ENCODE results near the gene GABRG3.

Gene GABRG3

DNA sequence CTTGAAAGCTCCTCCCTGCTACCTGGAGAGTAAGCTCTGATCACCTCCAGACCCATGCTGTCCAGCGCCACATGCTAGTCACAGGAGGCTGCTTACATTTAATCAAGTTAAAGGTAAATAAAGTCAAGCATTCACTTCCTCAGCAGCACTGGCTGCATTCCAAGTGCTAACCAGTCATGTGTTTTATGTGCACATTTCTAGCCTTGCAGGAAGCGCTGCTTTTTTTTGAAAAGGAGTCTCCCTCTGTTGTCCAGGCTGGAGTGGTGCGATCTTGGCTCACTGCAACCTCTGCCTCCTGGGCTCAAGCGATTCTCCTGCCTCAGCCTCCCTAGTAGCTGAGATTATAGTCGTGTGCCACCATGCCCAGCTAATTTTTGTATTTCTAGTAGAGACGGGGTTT, 279.2 kb downstream of the GABRG3 start:
- Histone ChIP-seq H3K36me3 (ENCODE audit: insufficient read depth, low read length) (no peaks in the 10 kb centered on the region), H3K4me1 (ENCODE audit: insufficient read depth, low read length) (no peaks in the 10 kb centered on the region), H3K9ac (ENCODE audit: low read depth, low read length) (no peak overlapping the region), H3K9me3 (ENCODE audit: control insufficient read depth, insufficient read depth, low read length) (no peaks in the 10 kb centered on the region)

- H3K36me3 ChIP-seq (ENCODE audit: insufficient read depth, low read length) = no peaks in the 10 kb centered on the region
- no peaks in the 10 kb centered on the region for H3K9me3 ChIP-seq (ENCODE audit: control insufficient read depth, insufficient read depth, low read length)
- H3K9ac ChIP-seq (ENCODE audit: low read depth, low read length) = no peak overlapping the region
- H3K4me1 ChIP-seq (ENCODE audit: insufficient read depth, low read length) = peaks cover 7% of the 10 kb centered on the region
Observed at GRCh38 chr15:27254055-27254454, 283.1 kb downstream of the GABRG3 start.

DNA sequence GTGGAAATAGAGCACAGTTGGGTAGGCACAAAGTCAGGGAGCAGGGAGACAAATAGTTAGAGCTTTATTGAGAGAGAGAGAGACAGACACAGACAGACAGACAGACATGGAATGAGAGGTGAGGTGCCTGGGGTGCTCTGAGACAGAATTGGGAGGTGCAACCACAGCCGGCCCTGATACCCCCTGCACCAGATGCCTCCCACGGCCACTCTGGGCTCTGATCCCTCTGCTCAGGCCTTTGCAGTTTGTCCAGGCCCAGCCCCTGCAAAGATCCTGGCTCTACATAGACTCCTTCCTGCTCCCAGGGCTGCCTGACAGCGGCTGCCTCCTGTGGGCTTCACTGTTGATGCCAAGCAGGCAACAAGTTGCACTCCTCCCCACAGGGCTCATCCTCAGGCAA, 283.8 kb downstream of the GABRG3 start:
- Histone ChIP-seq H3K9ac (ENCODE audit: low read depth, low read length) (no peak overlapping the region), H3K9me3 (ENCODE audit: control insufficient read depth, insufficient read depth, low read length) (no peaks in the 10 kb centered on the region), H3K36me3 (ENCODE audit: insufficient read depth, low read length) (no peaks in the 10 kb centered on the region), H3K4me1 (ENCODE audit: insufficient read depth, low read length) (peaks cover 7% of the 10 kb centered on the region)

DNA sequence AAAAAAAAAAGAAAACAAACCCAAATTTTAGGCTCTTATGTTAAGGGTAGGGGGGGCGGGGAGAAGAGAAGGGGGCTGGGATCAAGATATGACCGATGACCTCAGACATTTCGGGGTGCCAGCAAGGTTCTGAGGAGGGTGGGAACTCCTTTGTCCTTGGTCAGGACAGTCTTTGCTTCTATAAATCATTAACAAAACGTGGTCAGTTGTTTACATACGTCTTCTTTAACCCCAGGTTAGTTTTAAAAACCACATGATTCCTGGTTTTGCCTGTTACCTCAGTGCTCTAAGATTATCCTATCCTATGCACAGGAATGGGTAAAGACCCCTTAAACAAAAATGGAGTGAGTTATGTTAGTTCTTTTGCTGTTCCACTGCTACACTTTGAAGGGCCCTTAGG, 285.5 kb downstream of the GABRG3 start:
- Histone ChIP-seq H3K9me3 (ENCODE audit: control insufficient read depth, insufficient read depth, low read length) (no peaks in the 10 kb centered on the region), H3K36me3 (ENCODE audit: insufficient read depth, low read length) (no peaks in the 10 kb centered on the region)

GRCh38 chr15:27258287-27258686, 287.3 kb downstream of the GABRG3 start:
- peaks cover 7% of the 10 kb centered on the region for H3K4me1 ChIP-seq (ENCODE audit: insufficient read depth, low read length)
- no peaks in the 10 kb centered on the region for H3K9me3 ChIP-seq (ENCODE audit: control insufficient read depth, insufficient read depth, low read length)
- H3K36me3 ChIP-seq (ENCODE audit: insufficient read depth, low read length) = no peaks in the 10 kb centered on the region
- no peak overlapping the region for H3K9ac ChIP-seq (ENCODE audit: low read depth, low read length)

More for the DNA sequence above, 285.5 kb downstream of the GABRG3 start:
- Histone ChIP-seq H3K4me1 (ENCODE audit: insufficient read depth, low read length) (peaks cover 7% of the 10 kb centered on the region), H3K9ac (ENCODE audit: low read depth, low read length) (no peak overlapping the region)

DNA sequence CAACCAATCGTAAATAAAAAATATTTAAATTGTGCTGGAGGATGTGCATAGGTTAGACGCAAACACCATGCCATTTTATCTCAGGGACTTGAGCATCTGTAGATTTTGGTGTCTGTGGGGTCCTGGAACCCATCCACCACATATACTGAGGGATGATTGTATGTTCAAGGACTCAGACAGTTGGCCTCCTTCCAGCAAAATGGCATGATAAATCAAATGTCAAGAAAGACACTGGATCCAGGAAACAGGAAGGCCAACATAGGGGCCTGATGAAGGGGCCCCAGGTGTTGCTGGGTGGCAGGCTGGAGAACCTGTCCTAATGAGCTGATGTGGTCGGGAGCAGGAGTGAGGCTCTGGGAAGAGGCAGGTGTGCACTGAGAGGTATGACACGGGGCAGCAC, 289.5 kb downstream of the GABRG3 start:
- Histone ChIP-seq H3K4me1 (ENCODE audit: insufficient read depth, low read length) (peaks cover 7% of the 10 kb centered on the region), H3K36me3 (ENCODE audit: insufficient read depth, low read length) (no peaks in the 10 kb centered on the region), H3K9me3 (ENCODE audit: control insufficient read depth, insufficient read depth, low read length) (no peaks in the 10 kb centered on the region), H3K9ac (ENCODE audit: low read depth, low read length) (no peak overlapping the region)

- no peak overlapping the region for H3K9ac ChIP-seq (ENCODE audit: low read depth, low read length)
- no peaks in the 10 kb centered on the region for H3K36me3 ChIP-seq (ENCODE audit: insufficient read depth, low read length)
- H3K4me1 ChIP-seq (ENCODE audit: insufficient read depth, low read length) = no peaks in the 10 kb centered on the region
- H3K9me3 ChIP-seq (ENCODE audit: control insufficient read depth, insufficient read depth, low read length) = no peaks in the 10 kb centered on the region
Observed at GRCh38 chr15:27268923-27269322, 297.9 kb downstream of the GABRG3 start.

DNA sequence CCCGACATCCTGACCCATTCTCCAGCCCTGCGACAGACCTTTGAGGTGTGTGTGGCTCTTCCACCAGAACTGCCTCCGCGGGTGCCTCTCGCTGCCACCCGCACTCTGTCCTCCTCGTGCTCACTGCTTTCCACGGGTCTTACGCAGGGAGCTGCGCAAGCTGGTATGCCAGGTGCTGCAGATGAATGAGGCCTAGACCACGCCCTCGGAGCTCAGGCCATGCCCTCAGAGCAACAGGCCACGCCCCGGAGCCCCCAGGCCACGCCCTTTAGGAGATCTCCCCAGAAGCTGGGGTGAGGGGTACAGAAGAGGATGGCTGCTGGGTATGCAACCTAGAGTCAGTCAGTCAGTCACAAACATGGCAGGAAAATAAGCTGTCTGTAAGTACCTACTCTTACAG, 300.3 kb downstream of the GABRG3 start:
- Histone ChIP-seq H3K9ac (ENCODE audit: low read depth, low read length) (no peak overlapping the region), H3K36me3 (ENCODE audit: insufficient read depth, low read length) (no peaks in the 10 kb centered on the region), H3K4me1 (ENCODE audit: insufficient read depth, low read length) (0 out of 2 replicates have a peak, but pooled peaks cover 3% of the 10 kb centered on the region), H3K9me3 (ENCODE audit: control insufficient read depth, insufficient read depth, low read length) (no peaks in the 10 kb centered on the region)

GRCh38 chr15:27272427-27272826, 301.4 kb downstream of the GABRG3 start:
- no peaks in the 10 kb centered on the region for H3K9me3 ChIP-seq (ENCODE audit: control insufficient read depth, insufficient read depth, low read length)
- H3K36me3 ChIP-seq (ENCODE audit: insufficient read depth, low read length) = no peaks in the 10 kb centered on the region
- no peak overlapping the region for H3K9ac ChIP-seq (ENCODE audit: low read depth, low read length)
- H3K4me1 ChIP-seq (ENCODE audit: insufficient read depth, low read length) = 0 out of 2 replicates have a peak, but pooled peaks cover 3% of the 10 kb centered on the region

- H3K9ac ChIP-seq (ENCODE audit: low read depth, low read length) = no peak overlapping the region
- no peaks in the 10 kb centered on the region for H3K9me3 ChIP-seq (ENCODE audit: control insufficient read depth, insufficient read depth, low read length)
- 0 out of 2 replicates have a peak, but pooled peaks cover 3% of the 10 kb centered on the region for H3K4me1 ChIP-seq (ENCODE audit: insufficient read depth, low read length)
- H3K36me3 ChIP-seq (ENCODE audit: insufficient read depth, low read length) = no peaks in the 10 kb centered on the region
Observed at GRCh38 chr15:27273506-27273905, 302.5 kb downstream of the GABRG3 start.

- H3K36me3 ChIP-seq (ENCODE audit: insufficient read depth, low read length) = no peaks in the 10 kb centered on the region
- H3K9me3 ChIP-seq (ENCODE audit: control insufficient read depth, insufficient read depth, low read length) = no peaks in the 10 kb centered on the region
- H3K4me1 ChIP-seq (ENCODE audit: insufficient read depth, low read length) = 0 out of 2 replicates have a peak, but pooled peaks cover 3% of the 10 kb centered on the region
- no peak overlapping the region for H3K9ac ChIP-seq (ENCODE audit: low read depth, low read length)
Observed at GRCh38 chr15:27278761-27279160, 307.8 kb downstream of the GABRG3 start.

DNA sequence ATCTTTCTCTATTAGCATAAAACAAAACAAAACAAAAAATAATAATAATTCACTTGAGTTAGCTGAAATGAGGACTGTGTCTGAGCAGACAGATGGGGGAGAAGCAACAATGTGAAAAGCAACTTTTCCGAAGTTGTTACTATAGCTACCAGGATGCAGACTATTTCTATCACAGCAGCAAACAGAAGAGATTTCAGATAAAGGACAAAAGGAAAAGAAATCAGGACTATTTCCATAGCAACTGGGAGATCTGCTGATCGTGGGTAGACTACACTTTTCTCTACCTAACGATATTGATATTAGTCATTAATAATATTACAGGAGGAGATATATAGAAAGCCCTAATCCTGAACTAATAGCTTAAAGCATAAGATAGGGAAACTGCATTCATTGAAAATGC, 321.7 kb downstream of the GABRG3 start:
- H3K36me3 ChIP-seq (ENCODE audit: insufficient read depth, low read length) = no peaks in the 10 kb centered on the region
- H3K9ac ChIP-seq (ENCODE audit: low read depth, low read length) = no peak overlapping the region
- no peaks in the 10 kb centered on the region for H3K4me1 ChIP-seq (ENCODE audit: insufficient read depth, low read length)
- H3K9me3 ChIP-seq (ENCODE audit: control insufficient read depth, insufficient read depth, low read length) = no peaks in the 10 kb centered on the region

GRCh38 chr15:27293607-27294006, 322.6 kb downstream of the GABRG3 start:
- H3K4me1 ChIP-seq (ENCODE audit: insufficient read depth, low read length) = no peaks in the 10 kb centered on the region
- no peaks in the 10 kb centered on the region for H3K9me3 ChIP-seq (ENCODE audit: control insufficient read depth, insufficient read depth, low read length)
- no peaks in the 10 kb centered on the region for H3K36me3 ChIP-seq (ENCODE audit: insufficient read depth, low read length)
- H3K9ac ChIP-seq (ENCODE audit: low read depth, low read length) = no peak overlapping the region

GRCh38 chr15:27317736-27318135, 346.8 kb downstream of the GABRG3 start:
- Histone ChIP-seq H3K4me1 (ENCODE audit: insufficient read depth, low read length) (no peaks in the 10 kb centered on the region), H3K9me3 (ENCODE audit: control insufficient read depth, insufficient read depth, low read length) (no peaks in the 10 kb centered on the region), H3K36me3 (ENCODE audit: insufficient read depth, low read length) (no peaks in the 10 kb centered on the region), H3K9ac (ENCODE audit: low read depth, low read length) (no peak overlapping the region)

DNA sequence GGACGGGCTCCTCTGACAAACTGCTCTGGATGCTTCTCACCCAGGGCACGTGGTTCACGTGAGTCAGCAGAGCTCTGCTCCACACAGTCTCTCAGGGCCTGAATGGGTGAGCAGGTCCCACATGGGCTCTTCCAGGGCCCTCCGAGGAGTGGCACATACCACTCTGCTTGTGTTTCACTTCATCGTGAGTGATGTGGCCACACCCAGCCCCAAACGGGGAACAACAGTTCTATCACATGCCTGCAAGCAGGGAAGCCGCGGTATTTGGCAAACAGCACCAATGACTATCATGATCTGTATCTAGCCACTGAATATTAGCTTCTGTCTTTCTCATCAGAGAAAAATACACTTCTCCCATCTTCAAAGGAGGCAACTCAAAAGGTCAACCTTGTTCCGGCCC, 352.8 kb downstream of the GABRG3 start:
- Histone ChIP-seq H3K9ac (ENCODE audit: low read depth, low read length) (no peak overlapping the region), H3K36me3 (ENCODE audit: insufficient read depth, low read length) (no peaks in the 10 kb centered on the region), H3K9me3 (ENCODE audit: control insufficient read depth, insufficient read depth, low read length) (no peaks in the 10 kb centered on the region), H3K4me1 (ENCODE audit: insufficient read depth, low read length) (no peaks in the 10 kb centered on the region)
